Measurements from ENCODE around the gene RASL12. TPM values are rescaled to one million over a fixed set of nuclear protein-coding genes. Genes with fewer than 3 reads are reported as not detected.
A peak's percentile ranks its signal among the peaks of the same experiment; 100 is the strongest.

The RASL12 gene
- total and polyA plus RNA-seq, 2 of the 4 experiments (the other 2 are of a cell fraction), result 0.18 to 0.22 TPM

- TF ChIP-seq BHLHE40 (IDR thresholded peaks at IDR 0.05; ENCODE audit: low read depth, low read length), result no peak
These were observed 2.2 kb upstream of the RASL12 start (continued) for GRCh38 chr15:65069779-65070546.

DNA sequence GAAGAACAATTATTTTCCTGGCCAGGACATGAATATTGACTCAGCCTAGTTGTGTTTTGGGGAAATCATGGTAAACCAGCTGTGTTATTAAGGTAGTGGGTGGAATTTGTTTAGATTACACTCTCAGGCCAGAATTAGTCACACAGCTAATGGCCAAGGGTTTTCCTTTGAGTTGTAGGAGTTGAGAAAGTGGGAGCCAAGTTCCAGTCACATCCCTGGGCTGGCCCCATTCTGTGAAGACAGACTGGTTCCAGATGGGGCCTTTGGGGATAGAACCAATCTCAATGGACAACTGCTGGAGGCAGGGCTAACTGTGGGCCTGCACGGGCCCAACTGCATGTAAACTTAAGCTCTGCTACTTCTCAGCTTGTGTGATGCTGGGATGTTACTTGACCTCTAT is 1.4 kb upstream of the RASL12 start:
- intact Hi-C loops (cut with micrococcal nuclease), result no loop called here
- Histone ChIP-seq H2AFZ (replicated peaks; ENCODE audit: low read length, poor library complexity) (no peak overlapping the region), H4K8ac (ENCODE audit: low read depth in 2 of 2, low read length in 2 of 2) (no peak overlapping the region), H2AK9ac (replicated peaks; ENCODE audit: low read depth, low read length, poor library complexity) (no peak overlapping the region), H4K91ac (ENCODE audit: insufficient read depth, low read depth, low read length) (no peak overlapping the region), H3K4me1 (ENCODE audit: control insufficient read depth, insufficient read depth, low read length) (peaks cover 42% of the 10 kb centered on the region), H2AK5ac (ENCODE audit: low read depth, low read length) (no peak overlapping the region), H3K14ac (replicated peaks; ENCODE audit: low read depth, low read length) (no peak overlapping the region), H3K27ac (ENCODE audit: insufficient read depth, low read length) (peak overlapping the region; percentile 77; the same call in 1 of the 2 replicates), H4K20me1 (ENCODE audit: insufficient read depth, low read length) (peaks cover 9% of the 10 kb centered on the region), H2BK120ac (ENCODE audit: low read depth, low read length) (peak overlapping the region; percentile 82), H3K4ac (ENCODE audit: low read depth, low read length) (peak overlapping the region; percentile 78), H2BK20ac (ENCODE audit: low read depth, low read length) (peak overlapping the region; percentile 84; the same call in 1 of the 2 replicates), H3K9me1 (ENCODE audit: insufficient read depth, low read length) (peaks cover 37% of the 10 kb centered on the region), H3K18ac (ENCODE audit: low read depth, low read length) (no peak overlapping the region), H3K56ac (ENCODE audit: extremely low read depth, insufficient read depth, low read length) (no peak overlapping the region), H3K4me2 (ENCODE audit: low read depth, low read length) (peak overlapping the region; percentile 42; the same call in 1 of the 2 replicates), H2BK5ac (ENCODE audit: low read depth, low read length, poor library complexity, severe bottlenecking) (peak overlapping the region; percentile 79), H3K36me3 (ENCODE audit: control insufficient read depth, insufficient read depth, low read length) (no peaks in the 10 kb centered on the region), H3K4me3 (ENCODE audit: insufficient read depth, low read depth, low read length) (no peak overlapping the region), H4K5ac (ENCODE audit: low read depth, low read length) (no peak overlapping the region), H3K9me3 (ENCODE audit: control insufficient read depth, insufficient read depth, low read length) (no peaks in the 10 kb centered on the region), H3K23ac (ENCODE audit: low read depth, low read length) (no peak overlapping the region), H3K9ac (ENCODE audit: low read depth, low read length) (no peak overlapping the region), H2BK15ac (ENCODE audit: low read depth, low read length) (peak overlapping the region; percentile 75; the same call in 1 of the 3 replicates), H3K79me1 (ENCODE audit: low read depth in 1 of 2, low read length in 2 of 2) (no peaks in the 10 kb centered on the region), H3K27me3 (ENCODE audit: control insufficient read depth, insufficient read depth, low read length) (peaks cover 16% of the 10 kb centered on the region)
- in situ Hi-C loops (cut with MboI; ENCODE audit: low sequenced_read_pairs), result no loop called here
- peak; percentile 75 for TF ChIP-seq FOS (IDR thresholded peaks at IDR 0.05; ENCODE audit: low read depth, low read length)
- 0 out of 2 replicates have a peak, but pooled peaks have one; percentile 0 for TF ChIP-seq MAFK (IDR thresholded peaks at IDR 0.05; ENCODE audit: low read depth, low read length)
- peak; percentile 35 for TF ChIP-seq CEBPB (IDR thresholded peaks at IDR 0.05; ENCODE audit: low read depth, low read length)
- no peak for TF ChIP-seq POLR2A (IDR thresholded peaks at IDR 0.05; ENCODE audit: low read depth, low read length)
- TF ChIP-seq ELK1 (IDR thresholded peaks at IDR 0.05; ENCODE audit: borderline replicate concordance, low read depth, low read length), result no peak
- no peak for TF ChIP-seq CHD1 (IDR thresholded peaks at IDR 0.05; ENCODE audit: low read depth, low read length)
- TF ChIP-seq SMC3 (IDR thresholded peaks at IDR 0.05; ENCODE audit: low read depth, low read length), result no peak
- TF ChIP-seq BHLHE40 (IDR thresholded peaks at IDR 0.05; ENCODE audit: low read depth, low read length), result peak; percentile 87
- ChIA-PET CTCF (interaction anchor here (0.6 to 2.2 kb wide), 5 partner anchors 14 to 290 kb away, joined by 3 to 8 read pairs (median 6); no protein-coding TSS in a partner anchor), POLR2A (ENCODE audit: unreplicated experiment) (interaction anchor here (0.5 to 0.6 kb wide), 2 partner anchors 270 to 1107 kb away, joined by 3 to 4 read pairs; no protein-coding TSS in a partner anchor)
- dilution Hi-C loops (cut with HindIII; ENCODE audit: low sequenced_read_pairs, unreplicated experiment), result no loop called here
- peak; percentile 95 for ATAC-seq (ENCODE audit: low read depth)
- no TSS peak for BruUV-seq (replicated peaks)
- DNase-seq, result peak; percentile 99
- WGBS, 2 experiments (ENCODE audit: extremely low coverage in 2 of 2, insufficient read length in 1 of 2), result no CpG with 5 or more reads among the region's 1 CpG

Data from IMR-90 (cell line).